Measurements from ENCODE around the gene PNMA1. TPM values are rescaled to one million over a fixed set of nuclear protein-coding genes. Genes with fewer than 3 reads are reported as not detected.
A peak's percentile ranks its signal among the peaks of the same experiment; 100 is the strongest.

The PNMA1 gene
- total and polyA plus RNA-seq, 9 of the 15 experiments (the other 6 are each of a cell fraction or from before 2014, with no cell fraction given): 1.7 to 26.4 (median 8.7) TPM

DNA sequence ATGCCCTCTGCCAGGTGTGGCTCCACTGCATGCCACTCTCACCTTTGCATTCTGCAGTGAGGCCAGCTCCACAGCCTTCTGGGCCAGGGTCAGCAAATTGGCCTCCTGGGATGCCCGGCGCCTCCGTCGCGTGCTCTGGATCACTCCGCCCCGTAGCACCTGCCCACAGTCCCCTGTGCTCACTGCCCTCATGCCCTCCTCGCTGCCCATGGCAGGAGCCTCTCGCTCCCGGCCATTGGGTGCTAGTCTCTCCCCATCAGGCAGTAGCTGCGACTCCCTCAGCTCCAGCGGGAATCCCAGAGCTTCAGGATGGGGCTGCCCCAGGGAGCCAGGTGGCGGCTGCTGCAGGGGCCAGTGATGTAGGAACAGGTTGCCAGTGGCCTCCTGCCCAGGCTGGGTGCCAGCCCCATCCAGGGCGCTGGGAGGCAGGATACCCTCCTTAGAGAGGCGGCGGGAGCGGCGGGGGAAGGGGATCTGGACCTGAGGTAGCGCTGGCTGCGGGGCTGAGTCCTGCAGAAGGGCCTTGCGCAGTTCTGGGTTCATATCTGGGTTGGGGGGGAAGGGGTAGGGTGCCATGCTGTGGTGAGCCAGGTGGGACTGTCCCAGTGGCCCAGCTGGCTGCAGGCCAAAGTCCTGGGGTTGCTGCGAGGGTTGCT lies 24.5 kb upstream of the PNMA1 start:
- no peak overlapping the region for H3K27ac ChIP-seq (ENCODE audit: extremely low read depth, low read depth, low read length)
- no TSS peak for BruUV-seq (replicated peaks)
- H3K79me2 ChIP-seq (ENCODE audit: control insufficient read depth, insufficient read depth, low read length): peaks cover 66% of the 10 kb centered on the region
- H3K36me3 ChIP-seq (ENCODE audit: control insufficient read depth, insufficient read depth, low read length): peaks cover 59% of the 10 kb centered on the region; the same call in 2 of the 3 replicates
- 97% methylated on average over 15 of the region's 22 CpGs for WGBS (ENCODE audit: insufficient coverage, low coverage, missing lambda C conversion rate)
- no peak overlapping the region for H3K4me2 ChIP-seq (ENCODE audit: insufficient read depth, low read length)
- no peaks in the 10 kb centered on the region for H3K9me3 ChIP-seq (replicated peaks; ENCODE audit: control insufficient read depth, insufficient read depth, low read depth, low read length)
- H3K27me3 ChIP-seq (ENCODE audit: control insufficient read depth in 2 of 2, insufficient read depth in 2 of 2, low read length in 2 of 2): no peaks in the 10 kb centered on the region
- no peak overlapping the region for H2AFZ ChIP-seq (ENCODE audit: low read depth, low read length)
- intact Hi-C loops (cut with micrococcal nuclease): no loop called here
- H3K9ac ChIP-seq (ENCODE audit: insufficient read depth in 1 of 2, low read depth in 2 of 2, low read length in 2 of 2): 0 out of 4 replicates have a peak overlapping the region, but pooled peaks of 1 of the 2 experiments have one; percentile 9
- no peak for ATAC-seq
- ChIA-PET CTCF (ENCODE audit: low intra/inter-chr PET ratio) (interaction anchor here (0.5 kb wide), 1 partner anchor 130 kb away, joined by 5 read pairs; no protein-coding TSS in a partner anchor), POLR2A (interaction anchor here (0.7 to 1.1 kb wide), 2 partner anchors 10 to 23 kb away, joined by 3 to 4 read pairs; no protein-coding TSS in a partner anchor)
- H3K4me1 ChIP-seq (replicated peaks in 1 of 2; ENCODE audit: control insufficient read depth in 2 of 2, insufficient read depth in 2 of 2, low read length in 2 of 2): peaks cover 32 to 52% of the 10 kb centered on the region in 2 experiments
- no peaks in the 10 kb centered on the region; the same call in 1 of the 2 replicates for H4K20me1 ChIP-seq (replicated peaks; ENCODE audit: control insufficient read depth, insufficient read depth, low read length)
- H3K4me3 ChIP-seq: no peak overlapping the region
- no peaks in the 10 kb centered on the region for H3K9me1 ChIP-seq (ENCODE audit: control insufficient read depth, insufficient read depth, low read length)
- TF ChIP-seq POLR2G (IDR thresholded peaks at IDR 0.05; ENCODE audit: low read depth, low read length): 0 out of 2 replicates have a peak, but pooled peaks have one; percentile 34
- TF ChIP-seq ELF4 (CRISPR knock-in tag; IDR thresholded peaks at IDR 0.05): no peak
- in situ Hi-C loops (cut with MboI): no loop called here
- DNase-seq (ENCODE audit: extremely low read depth in 1 of 4, low spot score in 3 of 4): no peak
- FAIRE-seq: no peak

DNA sequence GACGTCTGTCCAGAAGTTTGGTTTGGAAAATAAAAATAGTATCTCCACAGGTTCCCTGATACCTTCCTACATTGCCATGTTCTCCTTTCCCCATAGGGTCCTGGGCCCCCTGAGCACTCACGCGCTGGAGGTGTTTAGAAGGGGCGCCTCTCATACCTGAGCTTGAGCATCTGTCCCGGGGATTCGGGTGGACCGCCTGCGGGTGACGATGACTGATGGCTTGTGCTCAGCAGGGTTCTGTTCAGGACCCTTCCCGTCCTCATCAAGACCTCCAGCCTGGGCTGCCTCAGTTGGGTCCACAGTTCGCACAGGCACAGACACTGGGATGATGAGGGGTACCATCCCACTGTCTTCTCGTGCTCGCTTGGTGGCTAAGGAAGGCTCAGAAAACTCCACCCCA lies 22.7 kb upstream of the PNMA1 start:
- in situ Hi-C loops (cut with MboI) (no loop called here), intact Hi-C loops (cut with micrococcal nuclease) (no loop called here)
- H3K4me3 ChIP-seq: no peak overlapping the region
- H3K36me3 ChIP-seq (ENCODE audit: control insufficient read depth, insufficient read depth, low read length): peaks cover 58% of the 10 kb centered on the region; the same call in 2 of the 3 replicates
- CTCF ChIA-PET (ENCODE audit: low intra/inter-chr PET ratio): no interaction called here
- DNase-seq (ENCODE audit: extremely low read depth in 1 of 4, low spot score in 3 of 4): no peak
- no peak overlapping the region for H3K9ac ChIP-seq (ENCODE audit: insufficient read depth in 1 of 2, low read depth in 2 of 2, low read length in 2 of 2)
- H3K27ac ChIP-seq (ENCODE audit: extremely low read depth, low read depth, low read length): no peak overlapping the region; the same call in 2 of the 3 replicates
- H4K20me1 ChIP-seq (replicated peaks; ENCODE audit: control insufficient read depth, insufficient read depth, low read length): no peaks in the 10 kb centered on the region; the same call in 1 of the 2 replicates
- no peaks in the 10 kb centered on the region for H3K27me3 ChIP-seq (ENCODE audit: control insufficient read depth in 2 of 2, insufficient read depth in 2 of 2, low read length in 2 of 2)
- TF ChIP-seq C11orf30 (IDR thresholded peaks at IDR 0.05; ENCODE audit: low read depth) (no peak), POLR2G (IDR thresholded peaks at IDR 0.05; ENCODE audit: low read depth, low read length) (0 out of 2 replicates have a peak, but pooled peaks have one; percentile 33), ZNF561 (CRISPR knock-in tag; conservative IDR thresholded peaks at IDR 0.05) (no peak)
- no peak overlapping the region for H2AFZ ChIP-seq (ENCODE audit: low read depth, low read length)
- H3K4me1 ChIP-seq (replicated peaks in 1 of 2; ENCODE audit: control insufficient read depth in 2 of 2, insufficient read depth in 2 of 2, low read length in 2 of 2): peaks cover 14 to 34% of the 10 kb centered on the region in 2 experiments
- 94% methylated on average over 8 of the region's 13 CpGs for WGBS (ENCODE audit: insufficient coverage, low coverage, missing lambda C conversion rate)
- H3K9me1 ChIP-seq (ENCODE audit: control insufficient read depth, insufficient read depth, low read length): no peaks in the 10 kb centered on the region
- H3K79me2 ChIP-seq (ENCODE audit: control insufficient read depth, insufficient read depth, low read length): peaks cover 52% of the 10 kb centered on the region
- H3K4me2 ChIP-seq (ENCODE audit: insufficient read depth, low read length): no peak overlapping the region
- no peak for FAIRE-seq
- POLR2A ChIA-PET: no interaction called here
- BruUV-seq (replicated peaks): no TSS peak
- no peaks in the 10 kb centered on the region for H3K9me3 ChIP-seq (replicated peaks; ENCODE audit: control insufficient read depth, insufficient read depth, low read depth, low read length)
- ATAC-seq: no peak
